Stimulated activated CD4-positive, alpha-beta T cell treated with anti-CD3 and anti-CD28 coated beads, Interleukin-12 subunit alpha, Interleukin-12 subunit beta, amount 100 ng/mL, for 24 hours (primary cell): ENCODE results near the gene DLGAP4.

Experiments
- DNase-seq, 2 experiments: peaks; one replicate each; pipeline ENCODE4 v3.0.0-alpha.2; 2020; ENCODE audit warnings: low read depth in 2 of 2

Gene DLGAP4

GRCh38 chr20:36478137-36478905, 172.2 kb downstream of the DLGAP4 start:
- DNase-seq = no peak

GRCh38 chr20:36479938-36480337, 173.8 kb downstream of the DLGAP4 start:
- DNase-seq = no peak

- no peak for DNase-seq
Observed at GRCh38 chr20:36480456-36481048, 174.4 kb downstream of the DLGAP4 start.

- no peak for DNase-seq
Observed at GRCh38 chr20:36481380-36482043, 175.4 kb downstream of the DLGAP4 start.

GRCh38 chr20:36482044-36482473, 175.9 kb downstream of the DLGAP4 start:
- no peak for DNase-seq

- no peak for DNase-seq
Observed at GRCh38 chr20:36483209-36483918, 177.2 kb downstream of the DLGAP4 start.

- no peak for DNase-seq
Observed at GRCh38 chr20:36483919-36484808, 178.0 kb downstream of the DLGAP4 start.

- DNase-seq = no peak
Observed at GRCh38 chr20:36485286-36485685, 179.1 kb downstream of the DLGAP4 start.

GRCh38 chr20:36487069-36487468, 180.9 kb downstream of the DLGAP4 start:
- DNase-seq = no peak

- DNase-seq = no peak
Observed at GRCh38 chr20:36490191-36490590, 184.1 kb downstream of the DLGAP4 start.

GRCh38 chr20:36491901-36492617, 185.9 kb downstream of the DLGAP4 start:
- peak; percentile 21 to 42 for DNase-seq

- no peak for DNase-seq
Observed at GRCh38 chr20:36493051-36493800, 187.1 kb downstream of the DLGAP4 start.

- DNase-seq = no peak
Observed at GRCh38 chr20:36493801-36494114, 187.6 kb downstream of the DLGAP4 start.

GRCh38 chr20:36496707-36497669, 190.8 kb downstream of the DLGAP4 start:
- no peak for DNase-seq

GRCh38 chr20:36497856-36498255, 191.7 kb downstream of the DLGAP4 start:
- no peak for DNase-seq

GRCh38 chr20:36498386-36499179, 192.4 kb downstream of the DLGAP4 start:
- DNase-seq = no peak

- DNase-seq = no peak
Observed at GRCh38 chr20:36499211-36499610, 193.1 kb downstream of the DLGAP4 start.
